ENCODE measurements around the gene S100A3.

The S100A3 gene

DNA sequence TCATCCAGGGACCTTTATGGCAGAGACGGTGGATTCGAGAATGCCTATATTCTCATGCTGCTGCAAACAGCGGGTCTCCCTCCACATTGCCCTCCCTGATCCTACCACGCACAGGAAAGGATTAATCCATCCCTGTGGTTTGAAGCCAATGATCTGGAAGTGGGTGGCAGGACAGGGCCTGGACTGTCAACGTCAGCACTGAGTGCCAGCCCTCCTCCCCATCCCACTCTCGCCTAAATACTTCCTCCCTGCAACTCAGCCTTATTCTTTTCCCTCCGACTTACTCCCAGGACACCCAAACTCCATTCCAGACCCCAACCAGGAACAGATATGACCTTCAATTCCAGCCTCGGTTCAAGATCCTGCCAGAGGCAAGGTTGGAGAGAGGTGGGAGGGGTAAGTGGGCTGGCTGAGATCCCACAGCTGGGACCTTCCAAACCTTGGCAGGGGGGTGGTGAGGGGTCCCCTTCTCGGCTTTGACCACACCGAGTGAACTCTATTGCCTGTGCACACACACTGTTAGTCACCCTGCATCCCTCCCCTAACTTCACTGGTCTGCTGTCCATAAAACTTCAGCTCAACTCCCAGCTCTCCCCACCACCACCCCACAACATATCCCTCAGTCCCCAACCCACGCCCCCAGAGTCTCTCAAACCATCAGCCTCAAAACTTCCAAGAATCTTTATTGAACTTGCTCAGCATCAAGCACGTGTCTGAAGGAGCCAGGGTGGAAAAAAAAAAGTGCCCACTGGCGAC lies 5.9 kb downstream of the S100A3 start:
- Histone ChIP-seq H3K79me2 (ENCODE audit: insufficient read depth, low read length) (no peaks in the 10 kb centered on the region), H3K27ac (ENCODE audit: low read depth, low read length, poor library complexity, severe bottlenecking) (no peak overlapping the region), H3K4me3 (ENCODE audit: low read depth, low read length, poor library complexity, severe bottlenecking) (no peak overlapping the region), H4K20me1 (ENCODE audit: insufficient read depth, low read length) (no peaks in the 10 kb centered on the region), H3F3A (ENCODE audit: insufficient read depth, low read length) (no peaks in the 10 kb centered on the region), H3K9ac (ENCODE audit: low read length) (no peak overlapping the region), H3K9me3 (ENCODE audit: low read length) (no peaks in the 10 kb centered on the region), H3K27me3 (ENCODE audit: insufficient read depth, low read length) (no peaks in the 10 kb centered on the region), H3K9me2 (ENCODE audit: low read depth, low read length) (no peaks in the 10 kb centered on the region), H3K4me2 (ENCODE audit: low read length) (no peak overlapping the region), H3K4me1 (ENCODE audit: insufficient read depth, low read length, severe bottlenecking) (peaks cover 29% of the 10 kb centered on the region), H3K36me3 (ENCODE audit: insufficient read depth, low read length) (no peaks in the 10 kb centered on the region), H2AFZ (ENCODE audit: low read length) (no peak overlapping the region)
- no peak for TF ChIP-seq CTCF (IDR thresholded peaks at IDR 0.05; ENCODE audit: low read length)
- TF ChIP-seq EZH2 (IDR thresholded peaks at IDR 0.05; ENCODE audit: borderline replicate concordance, low read length), result no peak

- H2AFZ ChIP-seq (ENCODE audit: low read length), result no peak overlapping the region
- no peak overlapping the region for H3K9ac ChIP-seq (ENCODE audit: low read length)
- H3K27me3 ChIP-seq (ENCODE audit: insufficient read depth, low read length), result no peaks in the 10 kb centered on the region
- H3K36me3 ChIP-seq (ENCODE audit: insufficient read depth, low read length), result no peaks in the 10 kb centered on the region
- H3F3A ChIP-seq (ENCODE audit: insufficient read depth, low read length), result no peaks in the 10 kb centered on the region
- no peak overlapping the region for H3K27ac ChIP-seq (ENCODE audit: low read depth, low read length, poor library complexity, severe bottlenecking)
- H3K9me2 ChIP-seq (ENCODE audit: low read depth, low read length), result no peaks in the 10 kb centered on the region
- no peaks in the 10 kb centered on the region for H4K20me1 ChIP-seq (ENCODE audit: insufficient read depth, low read length)
- H3K79me2 ChIP-seq (ENCODE audit: insufficient read depth, low read length), result no peaks in the 10 kb centered on the region
- H3K4me2 ChIP-seq (ENCODE audit: low read length), result no peak overlapping the region
- H3K4me1 ChIP-seq (ENCODE audit: insufficient read depth, low read length, severe bottlenecking), result peaks cover 29% of the 10 kb centered on the region
- H3K9me3 ChIP-seq (ENCODE audit: low read length), result no peaks in the 10 kb centered on the region
- H3K4me3 ChIP-seq (ENCODE audit: low read depth, low read length, poor library complexity, severe bottlenecking), result no peak overlapping the region
- TF ChIP-seq CTCF (IDR thresholded peaks at IDR 0.05; ENCODE audit: low read length), result no peak
- no peak for TF ChIP-seq EZH2 (IDR thresholded peaks at IDR 0.05; ENCODE audit: borderline replicate concordance, low read length)
Observed at GRCh38 chr1:153541641-153542590, 7.1 kb downstream of the S100A3 start.

DNA sequence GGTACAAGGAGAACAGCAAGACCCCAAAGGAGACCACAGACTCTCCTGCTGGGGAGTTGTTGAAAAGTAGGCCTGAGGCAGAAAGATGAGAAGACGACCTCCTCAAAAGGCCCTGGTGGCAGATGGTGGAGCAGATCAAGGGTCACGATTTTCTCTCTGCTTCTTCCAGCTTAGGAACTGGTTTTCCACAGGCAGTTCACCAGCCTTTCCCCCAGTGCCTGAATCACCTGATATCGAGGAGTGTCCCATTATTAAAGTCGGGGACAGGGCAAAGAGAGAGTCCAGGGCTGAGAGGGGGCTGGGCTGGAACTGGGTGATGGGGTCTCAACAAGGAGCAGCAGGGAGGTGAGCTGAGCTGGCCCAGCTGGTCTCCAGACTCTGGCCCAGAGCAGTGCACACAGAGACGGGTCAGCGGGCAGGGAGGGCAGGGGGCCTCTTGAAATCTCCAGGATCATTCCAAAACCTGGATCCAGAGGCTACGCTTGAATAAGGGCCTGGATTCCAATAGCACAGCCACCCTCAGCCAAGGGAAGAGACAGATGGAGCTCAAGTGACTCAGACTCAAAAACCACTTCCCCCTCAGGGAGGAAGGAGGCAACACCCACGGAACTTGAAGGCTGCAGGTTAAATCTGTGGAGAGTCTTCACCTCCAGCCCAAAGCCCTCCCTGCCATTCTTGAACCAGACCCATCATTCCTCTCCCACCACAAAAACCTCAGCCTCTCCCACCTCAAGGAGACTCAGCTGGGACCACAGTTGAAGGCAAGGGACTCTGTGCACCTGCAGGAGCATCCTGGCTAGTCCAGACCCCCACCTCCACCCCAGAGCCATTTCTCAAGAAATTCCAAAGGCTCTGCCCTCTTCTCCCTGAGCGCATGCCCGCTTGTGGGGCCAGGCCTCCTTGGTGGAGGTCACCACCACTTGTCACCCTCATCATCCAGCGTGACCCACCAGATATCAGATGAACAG lies 8.4 kb downstream of the S100A3 start, which contains the start of gene S100A5:
S100A5 (minus strand) TSS at position 541 of the 968 bp plus-strand sequence. CDS start 743 bp downstream, outside the sequence.
- Histone ChIP-seq H3K4me2 (ENCODE audit: low read length) (no peak within 1 kb of the TSS), H3K36me3 (ENCODE audit: insufficient read depth, low read length) (no peaks in the 10 kb centered on the region), H3K9ac (ENCODE audit: low read length) (no peak within 1 kb of the TSS)

More for the DNA sequence above, 8.4 kb downstream of the S100A3 start, which contains the start of gene S100A5:
- H3K27me3 ChIP-seq (ENCODE audit: insufficient read depth, low read length), result no peaks in the 10 kb centered on the region
- no peak within 1 kb of the TSS for H3K4me3 ChIP-seq (ENCODE audit: low read depth, low read length, poor library complexity, severe bottlenecking)
- H3K4me1 ChIP-seq (ENCODE audit: insufficient read depth, low read length, severe bottlenecking), result peaks cover 31% of the 10 kb centered on the region
- H3K9me3 ChIP-seq (ENCODE audit: low read length), result no peaks in the 10 kb centered on the region
- no peak within 1 kb of the TSS for H2AFZ ChIP-seq (ENCODE audit: low read length)
- no peaks in the 10 kb centered on the region for H3K79me2 ChIP-seq (ENCODE audit: insufficient read depth, low read length)
- no peaks in the 10 kb centered on the region for H3K9me2 ChIP-seq (ENCODE audit: low read depth, low read length)
- H3K27ac ChIP-seq (ENCODE audit: low read depth, low read length, poor library complexity, severe bottlenecking), result no peak within 1 kb of the TSS
- no peaks in the 10 kb centered on the region for H4K20me1 ChIP-seq (ENCODE audit: insufficient read depth, low read length)
- TF ChIP-seq EZH2 (IDR thresholded peaks at IDR 0.05; ENCODE audit: borderline replicate concordance, low read length) (no peak), CTCF (IDR thresholded peaks at IDR 0.05; ENCODE audit: low read length) (no peak)
- no peaks in the 10 kb centered on the region for H3F3A ChIP-seq (ENCODE audit: insufficient read depth, low read length)
